HG03066 (cell line): Measurements from ENCODE around the gene CD163L1.
"Not testable (repeated sequence)": the region's sequence is repeated elsewhere in the genome, so short reads cannot be mapped to it uniquely, and the experiment has no call there.

ENCODE experiments used
- ATAC-seq: cut with Tn5 transposase; IDR thresholded peaks from one replicate; pipeline ENCODE4 v1.9.1; 2021; ENCODE audit warnings: low read depth; ENCODE audit not compliant: unreplicated experiment

The CD163L1 gene

DNA sequence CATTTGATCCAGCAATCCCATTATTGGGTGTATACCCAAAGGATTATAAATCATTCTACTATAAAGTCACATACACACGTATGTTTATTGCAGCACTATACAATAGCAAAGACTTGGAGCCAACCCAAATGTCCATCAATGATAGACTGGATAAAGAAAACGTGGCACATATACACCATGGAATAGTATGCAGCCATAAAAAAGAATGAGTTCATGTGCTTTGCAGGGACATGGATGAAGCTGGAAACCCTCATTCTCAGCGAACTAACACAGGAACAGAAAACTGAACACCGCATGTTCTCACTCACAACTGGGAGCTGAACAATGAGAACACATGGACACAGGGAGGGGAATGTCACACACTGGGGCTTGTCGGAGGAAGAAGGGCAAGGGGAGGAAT is 106.2 kb downstream of the CD163L1 start:
- not testable (repeated sequence) for ATAC-seq

DNA sequence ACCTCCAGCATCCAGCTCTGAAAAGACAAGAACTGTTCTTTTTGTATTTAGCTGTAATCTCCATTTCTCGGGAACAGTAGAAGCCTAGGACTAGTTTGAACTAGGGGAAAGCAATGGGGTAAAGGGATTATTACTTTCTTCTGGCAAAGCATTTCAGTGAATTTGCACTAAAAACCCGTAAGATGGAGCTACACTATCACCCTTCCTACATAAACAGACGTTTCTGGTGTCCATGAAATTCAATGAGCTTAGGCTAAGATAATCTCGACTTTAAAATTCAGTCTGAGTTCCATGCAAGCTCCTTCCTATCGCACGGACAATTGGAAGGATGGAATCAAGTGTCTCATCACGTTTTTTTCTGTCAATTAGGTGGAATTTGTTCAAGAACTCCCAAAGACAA is 116.0 kb downstream of the CD163L1 start:
- no peak for ATAC-seq

DNA sequence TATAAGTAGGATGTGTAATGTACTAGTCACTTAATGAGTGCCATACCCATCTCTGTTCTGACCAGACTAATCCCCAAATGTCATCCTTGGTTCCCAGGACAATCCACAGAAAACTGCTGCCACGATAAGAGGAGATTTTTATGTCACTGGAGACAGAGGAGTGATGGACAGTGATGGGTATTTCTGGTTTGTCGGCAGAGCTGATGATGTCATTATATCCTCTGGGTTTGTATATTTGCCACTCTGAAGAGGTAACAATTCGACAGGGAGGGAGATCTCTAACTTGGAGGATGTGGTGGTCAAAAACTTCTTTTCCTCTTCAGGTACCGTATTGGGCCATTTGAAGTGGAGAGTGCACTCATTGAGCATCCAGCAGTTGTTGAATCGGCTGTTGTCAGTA is 119.8 kb downstream of the CD163L1 start:
- no peak for ATAC-seq

DNA sequence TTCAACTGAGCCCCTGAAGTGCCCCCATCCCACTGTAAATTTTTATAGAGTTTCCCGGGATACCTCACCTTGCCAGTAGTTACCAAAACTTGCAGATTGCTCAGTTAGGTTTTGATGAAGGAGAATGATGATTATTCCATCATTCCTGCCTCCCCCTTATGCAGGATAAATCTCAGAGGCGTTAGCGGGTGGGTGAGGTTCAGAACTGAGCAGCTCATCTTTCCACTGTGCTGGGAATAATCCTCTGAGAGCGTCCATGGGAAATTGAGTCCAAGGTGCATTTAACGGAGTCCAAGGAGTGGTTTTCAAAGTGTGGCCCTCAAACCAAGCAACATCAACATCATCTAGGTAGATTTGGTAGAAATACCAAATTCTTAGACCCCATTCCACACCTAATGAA is 121.4 kb downstream of the CD163L1 start:
- no peak for ATAC-seq

DNA sequence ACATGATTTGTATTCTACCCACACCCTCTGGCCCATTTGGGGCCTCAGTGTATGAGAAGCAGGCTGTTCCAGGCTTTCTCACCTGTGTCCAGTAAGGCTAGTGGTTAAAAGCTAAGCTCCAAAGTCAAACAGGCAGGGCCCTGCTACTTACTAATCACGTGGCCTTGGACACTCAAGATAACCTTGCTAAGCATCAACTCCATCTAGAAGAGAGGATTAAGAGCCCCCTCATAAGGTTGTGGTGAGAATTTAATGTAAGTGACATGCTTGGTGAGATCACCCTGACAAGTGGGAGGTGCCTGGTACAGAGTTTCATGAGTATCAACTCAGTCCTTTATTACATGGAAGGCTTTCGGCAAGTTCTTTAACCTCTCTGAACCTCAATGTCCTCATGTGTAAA is 122.3 kb downstream of the CD163L1 start:
- ATAC-seq: no peak

DNA sequence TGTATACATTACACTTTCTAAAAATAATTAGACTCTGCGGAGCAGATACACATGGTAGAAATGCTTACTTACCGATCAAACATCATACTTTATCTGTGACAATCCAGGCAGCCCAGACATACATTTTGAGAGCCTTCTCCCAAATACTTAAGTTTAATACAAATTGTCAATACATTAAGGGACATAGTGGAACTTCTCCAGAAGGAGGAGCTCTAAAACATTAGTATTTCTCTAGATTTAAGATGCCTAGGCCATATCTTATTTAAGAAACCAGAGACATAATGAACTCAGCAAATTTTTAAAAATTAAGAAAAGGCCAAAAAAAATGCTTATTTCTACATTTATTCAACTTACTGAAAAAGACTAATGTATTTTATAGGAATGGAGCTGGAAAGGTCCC is 124.0 kb downstream of the CD163L1 start:
- ATAC-seq: no peak

DNA sequence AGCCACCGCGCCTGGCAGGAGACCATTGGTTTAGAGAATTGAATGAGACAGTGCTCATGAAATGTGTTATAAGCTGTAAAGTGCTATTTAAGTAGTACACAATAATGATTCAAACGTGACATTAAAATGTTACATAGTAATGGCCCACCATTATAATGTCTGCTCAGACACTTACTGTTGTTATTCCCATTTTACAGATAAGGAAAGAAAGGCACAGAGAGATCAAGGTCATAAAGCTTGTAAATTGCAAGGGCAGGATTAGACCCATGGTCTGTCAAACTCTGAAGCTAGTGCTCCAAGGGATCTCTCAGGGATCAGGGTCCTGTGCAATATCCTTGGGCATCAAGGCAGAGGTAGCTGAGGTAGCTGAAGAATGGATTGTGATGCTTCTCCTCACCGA is 133.9 kb downstream of the CD163L1 start:
- ATAC-seq: no peak
